Endothelial cell of umbilical vein (primary cell): ENCODE measurements around the gene CNIH2. TPM values are rescaled to one million over a fixed set of nuclear protein-coding genes. Genes with fewer than 3 reads are reported as not detected.

ENCODE experiments used
- BruUV-seq: library from RNA; stranded (reverse); fragments of 400-500 nt; replicated peaks from 2 replicates; lab custom pipeline; 2021; lab: Mats Ljungman, UMichigan
- CTCF ChIA-PET: fragments of 300-600, 350-600 bp; sonication (Branson Sonifier 250); formaldehyde crosslinking; loops from one replicate; lab custom pipeline; 2021; ENCODE audit warnings: antibody characterized with exemption, inconsistent platforms; lab: Charles Lee
- POLR2A ChIA-PET: fragments of 300-600, 350-600 bp; sonication (Branson Sonifier 250); formaldehyde crosslinking; loops from one replicate; lab custom pipeline; 2021; ENCODE audit warnings: antibody characterized with exemption, inconsistent platforms; lab: Charles Lee
- DNase-seq: peaks from one replicate; pipeline ENCODE4 v3.0.0-alpha.2; 2011; ENCODE audit warnings: low read depth, low spot score
- FAIRE-seq: peaks from 2 replicates; lab custom pipeline; 2011; peaks lifted over from hg19 to GRCh38; lab: Jason Lieb, UNC
- H2AFZ ChIP-seq: 2 replicates; pipeline ENCODE4 v1.6.0; 2012; ENCODE audit warnings: low read depth, low read length, control low read depth, inconsistent platforms
- H3K27ac ChIP-seq: 2 replicates; pipeline ENCODE4 v1.5.1; 2011; ENCODE audit warnings: low read depth, mild to moderate bottlenecking, control low read depth, low read length, moderate library complexity; ENCODE audit not compliant: insufficient read depth
- H3K27me3 ChIP-seq, 2 experiments: 2 replicates each; pipeline versions ENCODE4 v1.6.0 to v1.6.1; 2011; ENCODE audit warnings: low read length in 2 of 2, mixed read lengths in 1 of 2; ENCODE audit not compliant: control insufficient read depth in 2 of 2, insufficient read depth in 2 of 2
- H3K36me3 ChIP-seq, 2 experiments: 2 replicates in 1 of 2; 3 replicates in 1 of 2; pipeline ENCODE4 v1.5.1; 2011; ENCODE audit warnings: low read length in 2 of 2, mild to moderate bottlenecking in 1 of 2, moderate library complexity in 1 of 2; ENCODE audit not compliant: control insufficient read depth in 2 of 2, insufficient read depth in 2 of 2; ENCODE audit errors: extremely low read depth in 1 of 2
- H3K4me1 ChIP-seq: 3 replicates; pipeline ENCODE4 v1.5.1; 2011; ENCODE audit warnings: mild to moderate bottlenecking, low read length; ENCODE audit not compliant: control insufficient read depth, insufficient read depth; ENCODE audit errors: extremely low read depth
- H3K4me2 ChIP-seq: 2 replicates; pipeline ENCODE4 v1.6.1; 2011; ENCODE audit warnings: low read length, control low read depth, mixed read lengths; ENCODE audit not compliant: insufficient read depth
- H3K4me3 ChIP-seq, 3 experiments: fragments of 200-600 bp in 1 of 3; sonication (generic), shearing (Covaris generic) in 1 of 3; replicated peaks in 1 of 3; 2 replicates each; pipeline ENCODE4 v1.5.1; 2011 to 2016; ENCODE audit warnings: control low read depth in 3 of 3, low read length in 3 of 3, mild to moderate bottlenecking in 2 of 3, inconsistent platforms in 1 of 3, low read depth in 1 of 3, moderate library complexity in 1 of 3; ENCODE audit not compliant: insufficient read depth in 1 of 3
- H3K79me2 ChIP-seq: 2 replicates; pipeline ENCODE4 v1.6.0; 2012; ENCODE audit warnings: low read length, inconsistent platforms; ENCODE audit not compliant: control insufficient read depth, insufficient read depth
- H3K9ac ChIP-seq: replicated peaks from 2 replicates; pipeline ENCODE3; 2011; ENCODE audit warnings: low read length, control low read depth; ENCODE audit not compliant: insufficient read depth; ENCODE audit errors: extremely low read depth
- H3K9me1 ChIP-seq: replicated peaks from 3 replicates; pipeline ENCODE4 v1.6.0; 2011; ENCODE audit warnings: mild to moderate bottlenecking, low read length; ENCODE audit not compliant: control insufficient read depth, insufficient read depth; ENCODE audit errors: extremely low read depth
- H3K9me3 ChIP-seq: replicated peaks from 2 replicates; pipeline ENCODE4 v1.5.1; 2012; ENCODE audit warnings: low read length, inconsistent platforms; ENCODE audit not compliant: control insufficient read depth, insufficient read depth
- H4K20me1 ChIP-seq: replicated peaks from 2 replicates; pipeline ENCODE3; 2011; ENCODE audit warnings: mild to moderate bottlenecking, low read length; ENCODE audit not compliant: control insufficient read depth, insufficient read depth; ENCODE audit errors: extremely low read depth
- FOS ChIP-seq: IDR thresholded peaks from 2 replicates; pipeline ENCODE4 v1.6.1; 2011; ENCODE audit warnings: mild to moderate bottlenecking, low read length, moderate library complexity, borderline replicate concordance; ENCODE audit not compliant: insufficient read depth
- GATA2 ChIP-seq: IDR thresholded peaks from 2 replicates; pipeline ENCODE4 v1.7.0; 2011; ENCODE audit warnings: low read depth, mild to moderate bottlenecking, moderate library complexity, mixed read lengths, low read length; ENCODE audit not compliant: insufficient read length, insufficient read depth
- POLR2AphosphoS5 ChIP-seq: IDR thresholded peaks from 2 replicates; pipeline ENCODE4 v1.6.1; 2012; ENCODE audit warnings: low read depth, mild to moderate bottlenecking, control low read depth, low read length, moderate library complexity; ENCODE audit not compliant: insufficient read depth
- dilution Hi-C: fragments of 300-500 bp; cut with MboI; formaldehyde crosslinking; loops from one replicate; pipeline ENCODE4 v1.15.0; 2019; ENCODE audit warnings: low sequenced_read_pairs; ENCODE audit not compliant: extremely low pct_ligation_motif_present
- intact Hi-C: fragments of 100-400 bp; cut with micrococcal nuclease; formaldehyde crosslinking; loops from one replicate; pipeline ENCODE4 v1.10.0; 2022
- polyA plus RNA-seq, 4 experiments: library from polyadenylated mRNA; depleted of rRNA in 3 of 4; stranded (reverse) in 3 of 4; unstranded in 1 of 4; fragments of >200 nt; gene quantifications; 2 replicates each; pipeline versions ENCODE4 v1.2.1 to v1.2.3, GENCODE V29; 2011 to 2012; ENCODE audit warnings: missing spikeins in 1 of 4
- total RNA-seq: library from RNA; stranded (reverse); gene quantifications from 2 replicates; pipeline ENCODE4 v1.2.3, GENCODE V29; 2021
- TF ChIP-seq, protein P1 (sequence below), 2 donors: IDR thresholded peaks; 1 replicate in 1 of 2; 2 replicates in 1 of 2; pipeline ENCODE4 v1.5.1; 2011; ENCODE audit warnings: low read length in 2 of 2, mild to moderate bottlenecking in 2 of 2, moderate library complexity in 2 of 2, control low read depth in 1 of 2, inconsistent platforms in 1 of 2, low read depth in 1 of 2; ENCODE audit not compliant: insufficient read depth in 1 of 2; ENCODE audit errors: extremely low read depth in 1 of 2
- TF ChIP-seq, protein P2 (sequence below): IDR thresholded peaks from 2 replicates; pipeline ENCODE4 v1.6.1; 2011; ENCODE audit not compliant: insufficient read depth, insufficient read length

CNIH2 gene
- total and polyA plus RNA-seq, 2 donors (not counting 3 experiments of a cell fraction or from before 2014, with no cell fraction given) = 0.46 to 1.2 TPM

DNA sequence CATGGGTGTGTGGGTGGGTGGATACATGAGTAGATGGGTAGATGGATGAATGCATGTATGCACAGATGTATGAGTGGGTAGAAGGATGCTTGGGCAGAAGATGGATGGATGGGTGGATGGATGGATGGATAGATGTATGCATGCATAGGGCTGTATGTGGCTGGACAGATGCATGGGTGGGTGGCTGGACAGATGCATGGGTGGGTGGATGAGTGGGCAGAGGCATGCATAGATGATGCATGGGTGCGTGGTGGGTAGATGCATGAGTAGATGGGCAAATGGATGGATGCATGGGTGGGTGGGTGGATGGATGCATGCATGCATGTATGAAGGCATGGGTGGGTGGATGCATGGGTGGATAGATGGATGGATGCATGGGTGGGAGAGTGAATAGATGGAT, 45.7 kb downstream of the CNIH2 start:
- intact Hi-C loops (no loop called here), dilution Hi-C loops (no loop called here)
- no peak for DNase-seq
- no peaks in the 10 kb centered on the region for H3K9me3 ChIP-seq
- H3K79me2 ChIP-seq = no peaks in the 10 kb centered on the region
- peaks cover 6% of the 10 kb centered on the region for H3K4me1 ChIP-seq
- CTCF ChIA-PET = interaction anchor here (4.0 kb wide), 1 partner anchor 11 kb away, joined by 56 read pairs; no protein-coding TSS in a partner anchor
- H3K4me2 ChIP-seq = no peak overlapping the region
- H3K9me1 ChIP-seq = no peaks in the 10 kb centered on the region
- H4K20me1 ChIP-seq = no peaks in the 10 kb centered on the region
- no peak overlapping the region for H2AFZ ChIP-seq
- FAIRE-seq = no peak
- TF ChIP-seq POLR2AphosphoS5 (no peak), FOS (no peak), GATA2 (no peak)
- TF ChIP-seq, protein P1, sequence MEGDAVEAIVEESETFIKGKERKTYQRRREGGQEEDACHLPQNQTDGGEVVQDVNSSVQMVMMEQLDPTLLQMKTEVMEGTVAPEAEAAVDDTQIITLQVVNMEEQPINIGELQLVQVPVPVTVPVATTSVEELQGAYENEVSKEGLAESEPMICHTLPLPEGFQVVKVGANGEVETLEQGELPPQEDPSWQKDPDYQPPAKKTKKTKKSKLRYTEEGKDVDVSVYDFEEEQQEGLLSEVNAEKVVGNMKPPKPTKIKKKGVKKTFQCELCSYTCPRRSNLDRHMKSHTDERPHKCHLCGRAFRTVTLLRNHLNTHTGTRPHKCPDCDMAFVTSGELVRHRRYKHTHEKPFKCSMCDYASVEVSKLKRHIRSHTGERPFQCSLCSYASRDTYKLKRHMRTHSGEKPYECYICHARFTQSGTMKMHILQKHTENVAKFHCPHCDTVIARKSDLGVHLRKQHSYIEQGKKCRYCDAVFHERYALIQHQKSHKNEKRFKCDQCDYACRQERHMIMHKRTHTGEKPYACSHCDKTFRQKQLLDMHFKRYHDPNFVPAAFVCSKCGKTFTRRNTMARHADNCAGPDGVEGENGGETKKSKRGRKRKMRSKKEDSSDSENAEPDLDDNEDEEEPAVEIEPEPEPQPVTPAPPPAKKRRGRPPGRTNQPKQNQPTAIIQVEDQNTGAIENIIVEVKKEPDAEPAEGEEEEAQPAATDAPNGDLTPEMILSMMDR (IDR thresholded peaks at IDR 0.05; ENCODE audit: extremely low read depth in 1 of 2, insufficient read depth in 1 of 2, low read depth in 1 of 2, low read length in 2 of 2) = no peak
- TF ChIP-seq, protein P2, sequence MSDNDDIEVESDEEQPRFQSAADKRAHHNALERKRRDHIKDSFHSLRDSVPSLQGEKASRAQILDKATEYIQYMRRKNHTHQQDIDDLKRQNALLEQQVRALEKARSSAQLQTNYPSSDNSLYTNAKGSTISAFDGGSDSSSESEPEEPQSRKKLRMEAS = no peak
- BruUV-seq = no TSS peak
- no peaks in the 10 kb centered on the region for H3K36me3 ChIP-seq
- no peak overlapping the region for H3K27ac ChIP-seq
- POLR2A ChIA-PET = no interaction called here
- H3K27me3 ChIP-seq = peaks cover 0 to 3% of the 10 kb centered on the region in 2 experiments
- H3K9ac ChIP-seq = no peak overlapping the region
- no peak overlapping the region for H3K4me3 ChIP-seq
